ENCODE data around the gene STX11. TPM values are rescaled to one million over a fixed set of nuclear protein-coding genes. Genes with fewer than 3 reads are reported as not detected.

Gene STX11
- total RNA-seq, 2 experiments from 2014 or later = 16.0 to 16.6 TPM

GRCh38 chr6:144194293-144194810 is 44.0 kb downstream of the STX11 start:
- Mint-ChIP-seq H3K27ac (no peak overlapping the region), H3K9me3 (peaks cover 12% of the 10 kb centered on the region), H3K4me1 (ENCODE audit: low read depth) (peaks cover 9% of the 10 kb centered on the region), H3K27me3 (no peaks in the 10 kb centered on the region), H3K4me3 (no peak overlapping the region), H3K36me3 (peaks cover 7% of the 10 kb centered on the region)
- POLR2A ChIA-PET = no interaction called here
- intact Hi-C loops (cut with micrococcal nuclease) = no loop called here
- CTCF ChIA-PET = no interaction called here
- no peak for DNase-seq

GRCh38 chr6:144195671-144196270 is 45.5 kb downstream of the STX11 start:
- Mint-ChIP-seq H3K4me3 (no peak overlapping the region), H3K9me3 (peaks cover 18% of the 10 kb centered on the region), H3K4me1 (ENCODE audit: low read depth) (peaks cover 9% of the 10 kb centered on the region), H3K36me3 (peaks cover 9% of the 10 kb centered on the region), H3K27me3 (peaks cover 6% of the 10 kb centered on the region), H3K27ac (no peak overlapping the region)
- ChIA-PET CTCF (no interaction called here), POLR2A (no interaction called here)
- intact Hi-C loops (cut with micrococcal nuclease) = no loop called here
- DNase-seq = no peak

GRCh38 chr6:144197919-144198318 is 47.6 kb downstream of the STX11 start:
- Mint-ChIP-seq H3K27ac (no peak overlapping the region), H3K27me3 (peaks cover 7% of the 10 kb centered on the region), H3K9me3 (peaks cover 27% of the 10 kb centered on the region), H3K36me3 (peaks cover 14% of the 10 kb centered on the region), H3K4me3 (no peak overlapping the region), H3K4me1 (ENCODE audit: low read depth) (peaks cover 9% of the 10 kb centered on the region)
- no peak for DNase-seq
- POLR2A ChIA-PET = no interaction called here
- CTCF ChIA-PET = no interaction called here
- intact Hi-C loops (cut with micrococcal nuclease) = no loop called here

GRCh38 chr6:144202879-144203468 is 52.7 kb downstream of the STX11 start:
- ChIA-PET POLR2A (no interaction called here), CTCF (interaction anchor here (0.9 to 1.3 kb wide), 2 partner anchors 16 to 279 kb away, joined by 3 to 5 read pairs; no protein-coding TSS in a partner anchor)
- Mint-ChIP-seq H3K27me3 (peaks cover 12% of the 10 kb centered on the region), H3K27ac (no peak overlapping the region), H3K9me3 (peaks cover 52% of the 10 kb centered on the region), H3K4me3 (no peak overlapping the region), H3K36me3 (peaks cover 20% of the 10 kb centered on the region), H3K4me1 (ENCODE audit: low read depth) (peaks cover 6% of the 10 kb centered on the region)
- intact Hi-C loops (cut with micrococcal nuclease) = no loop called here
- DNase-seq = no peak

GRCh38 chr6:144211160-144211559 is 60.8 kb downstream of the STX11 start:
- ChIA-PET CTCF (no interaction called here), POLR2A (interaction anchor here (1.0 kb wide), 1 partner anchor 33 kb away, joined by 3 read pairs; no protein-coding TSS in a partner anchor)
- Mint-ChIP-seq H3K36me3 (peaks cover 2% of the 10 kb centered on the region), H3K4me1 (ENCODE audit: low read depth) (peaks cover 17% of the 10 kb centered on the region), H3K4me3 (no peak overlapping the region), H3K27me3 (peaks cover 19% of the 10 kb centered on the region), H3K27ac (no peak overlapping the region), H3K9me3 (peaks cover 12% of the 10 kb centered on the region)
- intact Hi-C loops (cut with micrococcal nuclease) = loop anchor here (10.0 kb wide), 1 partner anchor 636 kb away; no protein-coding TSS in a partner anchor
- DNase-seq = no peak

GRCh38 chr6:144213315-144213714 is 63.0 kb downstream of the STX11 start:
- Mint-ChIP-seq H3K4me1 (ENCODE audit: low read depth) (peaks cover 34% of the 10 kb centered on the region), H3K27me3 (peaks cover 15% of the 10 kb centered on the region), H3K4me3 (no peak overlapping the region), H3K27ac (no peak overlapping the region), H3K36me3 (peaks cover 4% of the 10 kb centered on the region), H3K9me3 (peaks cover 12% of the 10 kb centered on the region)
- DNase-seq = no peak
- POLR2A ChIA-PET = no interaction called here
- intact Hi-C loops (cut with micrococcal nuclease) = loop anchor here (10.0 kb wide), 1 partner anchor 639 kb away; no protein-coding TSS in a partner anchor
- CTCF ChIA-PET = no interaction called here

GRCh38 chr6:144214029-144214428 is 63.7 kb downstream of the STX11 start:
- no peak for DNase-seq
- Mint-ChIP-seq H3K27ac (no peak overlapping the region), H3K4me1 (ENCODE audit: low read depth) (peaks cover 38% of the 10 kb centered on the region), H3K27me3 (peaks cover 14% of the 10 kb centered on the region), H3K36me3 (peaks cover 4% of the 10 kb centered on the region), H3K9me3 (peaks cover 12% of the 10 kb centered on the region), H3K4me3 (no peak overlapping the region)
- ChIA-PET POLR2A (no interaction called here), CTCF (no interaction called here)
- intact Hi-C loops (cut with micrococcal nuclease) = loop anchor here (10.0 kb wide), 1 partner anchor 639 kb away; no protein-coding TSS in a partner anchor

- POLR2A ChIA-PET = no interaction called here
- intact Hi-C loops (cut with micrococcal nuclease) = loop anchor here (10.0 kb wide), 1 partner anchor 640 kb away; no protein-coding TSS in a partner anchor
- Mint-ChIP-seq H3K4me1 (ENCODE audit: low read depth) (peaks cover 38% of the 10 kb centered on the region), H3K36me3 (peaks cover 4% of the 10 kb centered on the region), H3K9me3 (peaks cover 12% of the 10 kb centered on the region), H3K27ac (peak overlapping the region; percentile 93), H3K27me3 (peaks cover 9% of the 10 kb centered on the region), H3K4me3 (peak overlapping the region; percentile 85)
- DNase-seq = no peak
- CTCF ChIA-PET = interaction anchor here (0.6 to 6.2 kb wide), 3 partner anchors 107 to 267 kb away, joined by 3 to 81 read pairs (median 38); no protein-coding TSS in a partner anchor
Measured at GRCh38 chr6:144214622-144215401, 64.5 kb downstream of the STX11 start.

GRCh38 chr6:144215402-144215931 is 65.2 kb downstream of the STX11 start:
- ChIA-PET CTCF (interaction anchor here (0.6 to 6.2 kb wide), 3 partner anchors 108 to 267 kb away, joined by 3 to 81 read pairs (median 38); no protein-coding TSS in a partner anchor), POLR2A (no interaction called here)
- peaks cover 4% of the 10 kb centered on the region for H3K36me3 Mint-ChIP-seq
- H3K4me1 Mint-ChIP-seq (ENCODE audit: low read depth) = peaks cover 38% of the 10 kb centered on the region
- H3K9me3 Mint-ChIP-seq = peaks cover 12% of the 10 kb centered on the region
- H3K27me3 Mint-ChIP-seq = peaks cover 5% of the 10 kb centered on the region
- peak overlapping the region; percentile 93 for H3K27ac Mint-ChIP-seq
- intact Hi-C loops (cut with micrococcal nuclease) = loop anchor here (10.0 kb wide), 1 partner anchor 641 kb away; no protein-coding TSS in a partner anchor
- DNase-seq = peak; percentile 31
- H3K4me3 Mint-ChIP-seq = peak overlapping the region; percentile 85

- intact Hi-C loops (cut with micrococcal nuclease) = loop anchor here (1.0 to 10.0 kb wide), 10 partner anchors 37 to 641 kb away; partner anchors contain the start of genes SF3B5 and UTRN
- POLR2A ChIA-PET = interaction anchor here (0.6 to 1.2 kb wide), 3 partner anchors 36 to 121 kb away, joined by 3 to 4 read pairs (median 3); partner anchors contain the start of gene SF3B5
- Mint-ChIP-seq H3K36me3 (peaks cover 4% of the 10 kb centered on the region), H3K4me1 (ENCODE audit: low read depth) (peaks cover 37% of the 10 kb centered on the region), H3K27ac (peak overlapping the region; percentile 93), H3K4me3 (peak overlapping the region; percentile 85), H3K9me3 (peaks cover 12% of the 10 kb centered on the region), H3K27me3 (peaks cover 4% of the 10 kb centered on the region)
- peak; percentile 95 for DNase-seq
- CTCF ChIA-PET = interaction anchor here (0.7 to 6.2 kb wide), 17 partner anchors 11 to 648 kb away, joined by 3 to 81 read pairs (median 4); partner anchors contain the start of genes SF3B5 and UTRN
Measured at GRCh38 chr6:144215932-144216667, 65.8 kb downstream of the STX11 start.

Measured in activated CD4-positive, alpha-beta memory T cell treated with anti-CD3 and anti-CD28 coated beads for 36 hours (primary cell).